UCSD-AML1 (cell line): ENCODE data around the gene GRK4.
A peak's percentile ranks its signal among the peaks of the same experiment; 100 is the strongest.
"Not testable (repeated sequence)": the region's sequence is repeated elsewhere in the genome, so short reads cannot be mapped to it uniquely, and the experiment has no call there.

ENCODE experiments used
- DNase-seq: peaks from one replicate; lab custom pipeline; 2025; ENCODE audit not compliant: unreplicated experiment; lab: John Stamatoyannopoulos, UW

GRK4 gene

GRCh38 chr4:2963175-2963965 is at the start of gene GRK4, which contains the start of gene NOP14:
Gene GRK4 (plus strand): TSS chr4:2963571. CDS start chr4:2964071, 500 bp downstream.
Gene NOP14 (minus strand): TSS chr4:2963406. CDS start chr4:2963319, 87 bp downstream.
- peak; percentile 97 for DNase-seq

DNA sequence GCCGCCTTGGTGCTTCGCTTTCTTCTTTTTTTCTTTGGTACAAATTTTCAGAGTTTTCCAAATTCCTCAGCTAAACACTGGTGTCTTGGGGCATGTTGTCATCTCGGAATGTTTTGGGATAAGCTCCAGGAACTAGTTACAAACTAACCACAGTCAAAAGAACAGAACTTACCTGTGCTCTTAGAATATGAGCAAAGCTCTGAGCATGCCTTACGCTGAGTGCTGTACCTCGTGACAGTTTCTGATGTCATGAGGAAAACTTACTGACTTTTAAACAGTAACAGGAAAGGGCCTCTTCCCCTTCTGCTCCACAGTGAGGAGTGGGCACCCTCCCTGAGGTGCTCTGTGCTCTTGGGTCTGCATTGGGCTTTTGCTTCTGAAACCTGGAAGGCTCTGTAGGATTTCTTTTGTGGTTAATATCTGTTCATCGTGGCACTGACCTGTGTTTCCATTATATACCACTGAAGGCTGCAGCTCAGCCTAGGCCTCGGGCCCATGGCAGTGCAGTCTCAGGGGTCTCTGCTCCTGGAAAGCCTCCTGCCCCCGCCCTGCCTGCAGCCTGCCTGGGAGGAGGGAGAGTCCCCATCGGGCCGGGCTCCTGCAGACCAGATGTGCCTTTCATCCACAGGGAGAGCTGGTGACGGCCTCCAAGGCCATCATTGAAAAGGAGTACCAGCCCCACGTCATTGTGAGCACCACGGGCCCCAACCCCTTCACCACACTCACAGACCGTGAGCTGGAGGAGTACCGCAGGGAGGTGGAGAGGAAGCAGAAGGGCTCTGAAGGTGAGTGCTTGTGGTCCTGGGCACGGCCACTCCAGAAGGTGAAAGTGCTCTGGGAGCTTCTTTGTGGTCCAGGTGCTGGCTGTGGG is 48.9 kb upstream of the GRK4 start:
- DNase-seq, result no peak

DNA sequence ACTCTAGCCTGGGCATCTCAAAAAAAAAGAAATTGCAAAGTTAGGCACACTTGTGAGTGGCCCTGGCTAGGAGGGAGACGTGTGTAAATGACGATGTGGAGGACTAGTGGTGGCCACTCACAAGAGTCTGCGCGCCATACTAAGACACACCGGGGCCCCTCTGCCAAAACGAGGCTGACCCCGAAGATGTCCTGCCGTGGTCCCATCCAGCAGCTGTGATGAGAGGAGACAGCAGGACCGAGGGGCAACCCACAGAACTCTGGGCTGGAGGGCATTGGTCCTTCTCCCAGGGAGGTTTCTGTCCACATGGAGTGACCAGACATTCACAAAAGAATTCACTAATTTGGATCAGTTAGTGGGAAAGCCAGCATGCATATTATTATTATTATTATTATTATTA is 47.6 kb upstream of the GRK4 start:
- no peak for DNase-seq

DNA sequence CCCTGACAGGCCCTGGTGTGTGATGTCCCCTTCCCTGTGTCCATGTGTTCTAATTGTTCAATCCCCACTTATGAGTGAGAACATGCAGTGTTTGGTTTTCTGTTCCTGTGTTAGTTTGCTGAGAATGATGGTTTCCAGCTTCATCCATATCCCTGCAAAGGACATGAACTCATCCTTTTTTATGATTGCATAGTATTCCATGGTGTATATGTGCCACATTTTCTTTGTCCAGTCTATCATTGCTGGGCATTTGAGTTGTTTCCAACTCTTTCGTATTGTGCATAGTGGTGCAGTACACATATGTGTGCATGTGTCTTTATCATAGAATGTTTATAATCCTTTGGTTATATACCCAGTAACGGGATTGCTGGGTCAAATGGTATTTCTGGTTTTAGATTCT is 46.7 kb upstream of the GRK4 start:
- not testable (repeated sequence) for DNase-seq

GRCh38 chr4:2918300-2918699 is 45.1 kb upstream of the GRK4 start:
- not testable (repeated sequence) for DNase-seq

DNA sequence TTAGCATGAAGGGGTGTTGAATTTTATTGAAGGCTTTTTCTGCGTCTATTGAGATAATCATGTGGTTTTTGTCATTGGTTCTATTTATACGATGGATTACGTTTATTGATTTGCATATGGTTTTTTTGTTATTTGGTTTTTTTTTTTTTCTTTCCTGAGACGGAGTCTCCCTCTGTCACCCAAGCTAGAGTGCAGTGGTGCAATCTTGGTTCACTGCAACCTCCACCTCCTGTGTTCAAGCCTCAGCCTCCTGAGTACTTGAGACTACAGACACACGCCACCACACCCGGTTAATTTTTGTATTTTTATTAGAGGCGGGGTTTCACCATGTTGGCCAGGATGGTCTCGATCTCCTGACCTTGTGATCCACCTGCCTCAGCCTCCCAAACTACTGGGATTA is 44.7 kb upstream of the GRK4 start:
- not testable (repeated sequence) for DNase-seq

- DNase-seq, result peak; percentile 38
Observed at GRCh38 chr4:2922453-2923101, 40.8 kb upstream of the GRK4 start.

GRCh38 chr4:2923141-2923551 is 40.2 kb upstream of the GRK4 start:
- DNase-seq, result no peak

DNA sequence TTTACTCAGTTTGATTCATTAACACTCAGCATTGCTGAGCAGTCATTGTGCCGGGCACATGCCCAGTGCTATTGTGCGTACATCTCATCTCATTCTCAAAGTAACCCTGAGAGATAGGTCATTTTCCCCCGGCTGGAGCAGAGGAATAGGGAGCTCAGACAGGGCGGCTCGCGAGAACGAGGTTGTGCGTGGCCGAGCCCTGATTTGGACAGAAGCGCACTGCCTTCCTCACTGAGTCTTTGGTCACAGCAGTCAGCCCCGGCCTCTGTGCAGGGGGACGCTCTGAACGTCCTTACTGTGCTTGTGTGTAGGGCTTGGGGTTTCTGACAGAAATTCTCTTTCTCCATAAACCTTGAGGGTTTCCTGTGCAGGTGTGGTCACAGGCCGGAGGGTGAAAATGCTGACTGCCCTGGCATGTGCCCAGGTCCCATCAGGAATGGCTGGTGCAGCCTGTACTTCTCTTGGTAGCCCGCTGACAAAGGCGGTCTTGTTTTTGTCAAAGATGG is 39.6 kb upstream of the GRK4 start:
- DNase-seq, result no peak

DNA sequence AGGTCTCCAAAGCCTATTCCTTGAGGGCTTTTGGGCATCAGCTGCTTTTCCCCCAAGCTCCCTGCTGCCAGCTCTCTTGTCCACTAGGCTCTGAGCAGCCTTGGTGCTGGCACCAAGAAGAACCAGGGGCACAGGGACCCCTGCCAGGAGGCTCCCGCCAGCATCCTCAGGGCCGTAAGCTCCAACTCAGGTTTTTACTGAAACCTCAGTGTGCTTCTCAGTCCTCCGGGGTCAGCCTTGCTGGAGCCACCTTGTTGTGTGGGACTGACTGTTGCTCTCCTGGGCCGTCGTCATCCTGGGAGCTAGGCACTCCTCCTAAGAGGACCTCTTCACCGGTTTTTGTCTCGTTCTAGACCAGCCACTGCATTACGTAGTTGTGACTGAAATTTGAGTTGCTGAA is 39.1 kb upstream of the GRK4 start:
- DNase-seq, result no peak

DNA sequence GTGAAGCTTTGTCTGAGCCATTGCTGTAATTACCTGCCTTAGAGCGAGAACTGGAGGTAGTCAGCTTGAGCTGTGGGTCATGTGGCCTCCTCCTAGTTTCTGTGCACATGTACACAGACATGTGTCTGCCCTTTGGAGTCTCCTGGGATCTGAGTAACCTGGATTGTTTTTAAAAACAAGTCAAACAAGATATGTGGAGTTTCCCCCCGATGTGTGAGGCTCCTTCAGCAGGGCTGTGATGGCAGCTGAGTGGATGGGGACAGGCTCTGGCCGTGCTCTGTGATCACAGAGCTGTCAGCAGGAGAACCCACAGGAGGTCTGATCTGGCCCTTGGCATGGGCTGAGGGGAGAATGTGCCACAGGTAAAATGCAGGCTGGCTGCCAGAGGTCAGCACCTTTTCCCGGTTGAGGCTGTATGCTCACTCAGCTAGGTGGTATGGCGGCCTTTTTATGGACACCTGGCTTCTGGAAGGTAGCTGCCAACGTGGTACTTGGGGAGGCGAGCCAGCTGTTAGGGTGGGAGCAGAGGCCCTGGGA is 38.5 kb upstream of the GRK4 start:
- DNase-seq, result no peak

GRCh38 chr4:2925496-2925895 is 37.9 kb upstream of the GRK4 start:
- DNase-seq, result no peak

DNA sequence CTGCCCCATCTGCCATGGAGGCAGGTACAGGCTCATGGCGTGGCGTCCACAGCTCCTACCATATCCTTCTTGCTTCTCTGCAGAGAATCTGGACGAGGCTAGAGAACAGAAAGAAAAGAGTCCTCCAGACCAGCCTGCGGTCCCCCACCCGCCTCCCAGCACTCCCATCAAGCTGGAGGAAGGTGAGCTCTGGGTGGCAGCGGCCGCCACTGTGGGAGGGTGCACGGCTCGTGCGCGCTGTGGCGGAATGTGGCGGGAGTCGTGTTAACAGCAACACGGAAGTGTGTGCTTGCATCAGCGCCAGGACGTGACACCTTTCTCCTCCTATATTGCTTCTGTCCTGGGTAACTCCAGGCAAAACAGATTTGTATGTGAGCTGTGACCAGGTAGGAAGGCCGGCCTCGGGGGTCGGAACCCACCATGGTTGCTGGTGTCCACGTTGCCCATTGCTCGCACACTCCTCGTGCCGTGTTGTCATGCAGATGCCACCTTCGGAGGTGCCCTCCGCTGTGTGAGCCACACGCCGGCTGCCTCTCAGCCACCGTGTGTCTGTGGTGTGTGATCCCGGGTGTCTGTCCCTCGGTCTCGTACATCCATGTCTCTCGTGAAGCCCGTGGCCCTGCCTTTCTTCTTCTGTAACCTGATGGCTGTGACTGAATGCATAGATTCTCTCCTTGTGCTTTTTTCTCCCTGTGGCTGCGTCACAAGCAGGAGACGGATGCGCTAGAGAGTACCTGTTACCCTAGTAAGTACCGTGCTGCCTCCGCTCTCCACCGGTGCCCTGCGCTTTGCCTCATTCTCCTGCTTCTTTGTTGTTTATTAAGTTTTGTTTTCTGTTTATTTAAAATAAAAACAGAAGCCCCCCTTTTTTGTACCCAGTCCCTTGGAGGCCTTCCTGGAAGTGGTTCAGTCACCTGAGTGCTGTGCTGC is 37.2 kb upstream of the GRK4 start:
- no peak for DNase-seq

- no peak for DNase-seq
Observed at GRCh38 chr4:2927016-2927695, 36.2 kb upstream of the GRK4 start.

- no peak for DNase-seq
Observed at GRCh38 chr4:2927696-2928075, 35.7 kb upstream of the GRK4 start.

DNA sequence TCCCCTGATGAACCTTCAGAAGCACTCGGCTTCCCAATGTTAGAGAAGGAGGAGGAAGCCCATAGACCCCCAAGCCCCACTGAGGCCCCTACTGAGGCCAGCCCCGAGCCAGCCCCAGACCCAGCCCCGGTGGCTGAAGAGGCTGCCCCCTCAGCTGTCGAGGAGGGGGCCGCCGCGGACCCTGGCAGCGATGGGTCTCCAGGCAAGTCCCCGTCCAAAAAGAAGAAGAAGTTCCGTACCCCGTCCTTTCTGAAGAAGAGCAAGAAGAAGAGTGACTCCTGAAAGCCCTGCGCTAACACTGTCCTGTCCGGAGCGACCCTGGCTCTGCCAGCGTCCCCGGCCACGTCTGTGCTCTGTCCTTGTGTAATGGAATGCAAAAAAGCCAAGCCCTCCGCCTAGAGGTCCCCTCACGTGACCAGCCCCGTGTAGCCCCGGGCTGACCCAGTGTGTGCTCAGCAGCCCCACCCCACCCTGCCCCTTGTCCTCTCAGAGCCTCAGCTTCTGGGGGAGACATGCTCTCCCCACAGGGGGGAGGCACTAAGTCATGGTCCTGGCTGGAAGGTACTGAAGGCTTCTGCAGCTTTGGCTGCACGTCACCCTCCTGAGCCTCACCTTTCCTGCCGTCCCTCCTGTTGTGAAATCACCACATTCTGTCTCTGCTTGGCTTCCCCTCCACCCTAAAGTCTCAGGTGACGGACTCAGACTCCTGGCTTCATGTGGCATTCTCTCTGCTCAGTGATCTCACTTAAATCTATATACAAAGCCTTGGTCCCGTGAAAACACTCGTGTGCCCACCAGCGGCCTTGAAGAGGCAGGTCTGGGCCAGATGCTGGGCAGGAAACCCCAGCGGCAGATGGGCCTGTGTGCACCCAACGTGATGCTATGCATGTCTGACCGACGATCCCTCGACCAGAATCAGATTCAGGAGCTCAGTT is 34.9 kb upstream of the GRK4 start:
- DNase-seq, result no peak

DNA sequence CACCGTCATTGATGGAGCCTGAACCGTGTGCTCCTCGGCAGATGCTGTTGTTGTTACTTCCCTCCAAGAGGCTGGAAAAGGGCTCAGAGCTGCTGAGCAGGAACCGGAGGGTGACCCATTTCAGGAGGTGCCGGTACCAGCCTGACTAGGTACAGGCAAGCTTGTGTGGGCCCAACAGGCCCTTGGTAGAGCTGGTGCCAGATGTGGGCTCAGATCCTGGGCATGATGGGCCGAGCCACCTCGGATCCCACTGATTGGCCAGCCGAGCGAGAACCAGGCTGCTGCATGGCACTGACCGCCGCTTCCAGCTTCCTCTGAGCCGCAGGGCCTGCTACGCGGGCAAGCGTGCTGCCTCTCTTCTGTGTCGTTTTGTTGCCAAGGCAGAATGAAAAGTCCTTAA is 33.9 kb upstream of the GRK4 start:
- DNase-seq, result no peak

DNA sequence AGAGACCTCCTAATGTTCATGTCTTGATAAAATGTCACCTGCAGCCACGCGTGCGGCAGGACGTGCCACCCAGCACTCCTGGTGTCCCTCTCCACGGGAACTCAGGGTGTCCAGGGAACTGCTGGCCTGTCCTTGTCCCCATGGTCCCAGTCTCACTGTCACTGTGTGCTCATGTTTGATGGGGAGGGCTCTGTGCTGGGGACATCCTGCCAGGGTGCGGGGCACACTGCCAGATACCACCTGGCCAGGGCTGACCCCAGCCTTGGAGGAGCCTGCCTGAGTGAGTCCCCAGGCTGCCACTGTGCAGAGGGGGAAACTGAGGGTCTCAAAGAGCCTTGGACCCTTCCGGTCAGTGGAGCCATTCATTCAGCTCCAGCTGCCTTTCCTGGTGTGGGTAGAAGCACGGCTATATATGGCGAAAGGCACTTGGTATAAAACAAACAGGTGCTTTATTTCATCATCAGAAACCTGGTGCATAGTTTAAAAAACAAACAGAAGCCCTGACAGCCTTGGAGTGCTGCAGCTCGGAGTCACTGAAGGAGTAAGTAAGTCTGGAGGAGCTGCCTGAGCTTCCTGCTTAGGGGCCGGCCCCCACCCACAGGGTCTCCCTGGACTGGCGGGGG is 33.1 kb upstream of the GRK4 start:
- no peak for DNase-seq
